Glutamatergic neuron (in vitro differentiated cells): ENCODE data around the gene PLSCR1. TPM values are rescaled to one million over a fixed set of nuclear protein-coding genes. Genes with fewer than 3 reads are reported as not detected.

ENCODE experiments used
- DNase-seq: peaks from one replicate; pipeline ENCODE4 v3.0.0; 2022
- H3K27ac Mint-ChIP-seq: one replicate; pipeline ENCODE4 v1.8.0; 2020; ENCODE audit warnings: mild to moderate bottlenecking, mixed read lengths, inconsistent platforms; ENCODE audit not compliant: unreplicated experiment
- H3K27me3 Mint-ChIP-seq: one replicate; pipeline ENCODE4 v1.8.0; 2020; ENCODE audit warnings: mild to moderate bottlenecking, moderate library complexity, mixed read lengths, inconsistent platforms; ENCODE audit not compliant: unreplicated experiment
- H3K36me3 Mint-ChIP-seq: one replicate; pipeline ENCODE4 v1.8.0; 2020; ENCODE audit warnings: mild to moderate bottlenecking, mixed read lengths, inconsistent platforms; ENCODE audit not compliant: unreplicated experiment
- H3K4me1 Mint-ChIP-seq: one replicate; pipeline ENCODE4 v1.8.0; 2020; ENCODE audit warnings: mild to moderate bottlenecking, low read depth, mixed read lengths, inconsistent platforms; ENCODE audit not compliant: unreplicated experiment
- H3K4me3 Mint-ChIP-seq: one replicate; pipeline ENCODE4 v1.8.0; 2020; ENCODE audit warnings: mild to moderate bottlenecking, mixed read lengths, inconsistent platforms; ENCODE audit not compliant: unreplicated experiment
- H3K9me3 Mint-ChIP-seq: one replicate; pipeline ENCODE4 v1.8.0; 2020; ENCODE audit warnings: mild to moderate bottlenecking, moderate library complexity, mixed read lengths, inconsistent platforms; ENCODE audit not compliant: unreplicated experiment
- CTCF ChIP-seq: fragments of 200-600 bp; sonication (generic); IDR thresholded peaks from one replicate; pipeline ENCODE4 v1.5.0; 2021; ENCODE audit not compliant: partially characterized antibody, unreplicated experiment
- long read RNA-seq: library from polyadenylated mRNA; unstranded; transcript quantifications from one replicate; pipeline ENCODE4 v2.0.0, GENCODE V29; 2020; ENCODE audit not compliant: unreplicated experiment
- total RNA-seq: library from RNA; stranded (reverse); fragmentation: NEBNext Ultra II Directional; extraction: Animal tissue kit (Norgen Biotek cat#: 25700); gene quantifications from one replicate; pipeline ENCODE4 v1.2.1, GENCODE V29; 2021; ENCODE audit not compliant: unreplicated experiment

The PLSCR1 gene
- total RNA-seq, result 4.1 TPM
- long read RNA-seq, partial matches to known transcripts, result 0 of 2 reads
- long read RNA-seq, other reads (novel, unspliced or antisense), result 1 of 2 reads

DNA sequence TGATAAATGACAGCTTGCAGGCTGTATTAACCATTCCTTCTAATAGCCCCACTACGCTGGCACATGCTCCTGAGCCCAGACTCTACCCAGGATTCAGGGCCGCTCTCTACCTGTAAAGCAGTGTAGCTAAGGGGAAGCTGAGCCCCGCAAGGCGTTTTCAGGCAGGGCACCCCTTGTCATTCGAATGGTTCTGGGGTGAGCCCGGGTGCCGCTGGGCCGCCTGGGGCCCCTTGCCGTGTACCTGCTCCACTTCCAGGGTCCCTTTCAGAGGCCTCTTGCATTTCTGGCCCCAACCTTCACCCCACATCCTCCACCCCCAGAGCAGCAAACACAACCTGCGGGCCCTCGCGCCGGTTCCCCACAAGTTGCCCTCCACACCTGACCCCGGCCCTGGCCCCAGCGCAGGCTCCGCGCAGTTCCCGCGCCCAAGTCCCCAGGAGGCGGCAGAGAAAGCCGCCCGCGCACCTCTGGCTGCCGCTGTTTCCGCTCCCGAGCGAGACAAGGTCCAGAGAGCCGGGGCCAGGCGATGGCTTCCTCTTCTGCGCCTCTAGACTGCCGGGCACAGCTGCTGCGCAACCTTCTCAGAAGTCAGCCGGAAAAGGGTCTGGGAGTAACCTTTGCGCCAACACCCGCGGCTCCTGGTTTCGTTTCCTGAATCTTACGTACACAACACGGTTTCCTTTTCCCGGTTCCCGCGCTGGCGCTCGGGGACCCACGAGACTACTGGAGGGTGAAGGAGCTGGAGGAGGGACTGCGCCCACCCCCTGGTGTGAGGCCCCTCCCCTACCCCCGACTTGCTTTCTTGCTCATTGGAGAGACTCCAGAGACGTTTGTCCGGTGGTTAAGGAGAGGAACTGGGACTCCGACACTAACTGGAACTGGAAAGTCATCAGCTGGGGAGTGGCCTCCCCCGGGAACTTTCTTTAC lies at the start of gene PLSCR1:
Gene PLSCR1, minus strand, starts transcription at position 606 of the 927 bp plus-strand sequence. CDS start 8,055 bp downstream, outside the sequence.
- DNase-seq, result peak; percentile 51
- Mint-ChIP-seq H3K4me1 (peaks cover 1% of the 10 kb centered on the region), H3K27me3 (no peaks in the 10 kb centered on the region), H3K27ac (no peak within 1 kb of the TSS), H3K36me3 (no peaks in the 10 kb centered on the region), H3K9me3 (no peaks in the 10 kb centered on the region), H3K4me3 (peak within 1 kb of the TSS; percentile 91)
- TF ChIP-seq CTCF, result no peak

GRCh38 chr3:146593776-146594175 lies 49.4 kb upstream of the PLSCR1 start:
- H3K9me3 Mint-ChIP-seq, result peaks cover 1% of the 10 kb centered on the region
- TF ChIP-seq CTCF, result no peak
- no peak for DNase-seq
- H3K27me3 Mint-ChIP-seq, result no peaks in the 10 kb centered on the region
- peaks cover 31% of the 10 kb centered on the region for H3K4me1 Mint-ChIP-seq
- no peak overlapping the region for H3K4me3 Mint-ChIP-seq
- no peak overlapping the region for H3K27ac Mint-ChIP-seq
- H3K36me3 Mint-ChIP-seq, result no peaks in the 10 kb centered on the region

DNA sequence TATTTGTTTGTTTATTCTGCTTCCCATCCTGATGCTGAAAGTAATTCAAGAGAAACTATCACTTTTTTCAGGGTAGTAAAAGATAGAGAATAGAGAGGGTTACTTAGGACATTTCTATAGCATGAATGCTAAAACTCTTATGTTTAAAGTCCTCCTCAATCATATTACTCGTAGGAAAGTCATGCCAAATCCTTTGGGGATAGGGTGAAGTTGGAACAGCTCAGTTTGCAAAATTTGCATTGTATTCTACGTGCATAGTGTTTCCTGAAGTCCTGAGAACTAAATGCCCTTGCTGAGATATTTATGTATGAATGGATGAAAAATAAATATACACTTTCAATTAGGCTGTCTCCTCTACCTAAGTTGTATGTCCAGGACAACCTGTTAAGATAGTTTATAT lies 46.1 kb upstream of the PLSCR1 start:
- TF ChIP-seq CTCF, result no peak
- Mint-ChIP-seq H3K4me1 (peaks cover 19% of the 10 kb centered on the region), H3K36me3 (no peaks in the 10 kb centered on the region), H3K27ac (peak overlapping the region; percentile 2), H3K4me3 (no peak overlapping the region), H3K27me3 (no peaks in the 10 kb centered on the region), H3K9me3 (peaks cover 1% of the 10 kb centered on the region)
- DNase-seq, result no peak

DNA sequence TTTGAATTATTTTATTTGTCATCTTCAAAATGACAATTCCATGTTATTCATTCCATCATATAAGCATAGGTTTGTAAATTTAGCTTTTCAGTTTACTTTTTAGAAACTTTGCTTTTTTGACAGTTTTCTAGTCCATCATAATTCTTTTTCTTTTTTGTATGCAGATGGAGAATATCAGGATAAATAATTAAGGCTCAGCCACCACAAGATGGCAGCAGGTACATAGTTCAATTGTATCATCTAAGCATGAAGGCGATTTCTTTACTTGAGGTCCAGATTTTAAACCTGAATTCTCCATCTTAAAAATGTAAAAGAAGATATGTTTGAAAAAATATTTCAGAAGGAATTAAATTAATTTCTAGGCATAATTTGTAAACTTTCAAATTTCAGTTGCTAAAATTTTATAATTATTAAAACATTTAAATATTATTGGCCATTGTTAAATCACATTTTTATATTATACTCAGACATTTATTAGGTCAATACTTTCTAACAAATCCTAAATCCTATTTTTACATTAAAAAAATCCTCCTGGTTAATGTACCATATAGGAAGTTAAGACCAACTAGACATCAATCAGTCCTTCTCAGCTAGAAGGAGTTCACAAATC lies 45.6 kb upstream of the PLSCR1 start:
- Mint-ChIP-seq H3K4me3 (no peak overlapping the region), H3K27ac (peak overlapping the region; percentile 2), H3K4me1 (peaks cover 19% of the 10 kb centered on the region), H3K9me3 (peaks cover 1% of the 10 kb centered on the region), H3K36me3 (no peaks in the 10 kb centered on the region), H3K27me3 (no peaks in the 10 kb centered on the region)
- DNase-seq, result no peak
- TF ChIP-seq CTCF, result peak; percentile 72
